Thoracic aorta (tissue), 2 donors: ENCODE measurements around the gene GADD45GIP1. TPM values are rescaled to one million over a fixed set of nuclear protein-coding genes. Genes with fewer than 3 reads are reported as not detected.
"Not testable (repeated sequence)": the region's sequence is repeated elsewhere in the genome, so short reads cannot be mapped to it uniquely, and the experiment has no call there.

Experiments
- ATAC-seq: fragments of 150-250 bp; one replicate; pipeline ENCODE4 v1.8.0; 2017; ENCODE audit warnings: low read depth; ENCODE audit not compliant: insufficient number of reproducible peaks, low FRiP score
- DNase-seq: peaks from one replicate; pipeline ENCODE4 v3.0.0-alpha.2; 2020; ENCODE audit warnings: low spot score
- H3K27ac ChIP-seq, 2 donors: fragments of 200-600 bp; sonication (generic); 1 replicate in 1 of 2; 2 replicates in 1 of 2; pipeline ENCODE4 v1.5.1; 2016; ENCODE audit warnings: mild to moderate bottlenecking in 2 of 2, moderate library complexity in 2 of 2
- H3K27me3 ChIP-seq: fragments of 200-600 bp; sonication (generic); replicated peaks from 2 replicates; pipeline ENCODE4 v1.6.0; 2016; ENCODE audit warnings: mild to moderate bottlenecking; ENCODE audit not compliant: insufficient read depth
- H3K36me3 ChIP-seq: fragments of 200-600 bp; sonication (generic); one replicate; pipeline ENCODE4 v1.5.1; 2016
- H3K4me1 ChIP-seq, 2 donors: fragments of 200-600 bp; sonication (generic); 1 replicate in 1 of 2; 2 replicates in 1 of 2; pipeline versions ENCODE4 v1.5.1 to v1.6.0; 2016; ENCODE audit warnings: low read depth in 2 of 2, mild to moderate bottlenecking in 1 of 2; ENCODE audit not compliant: control insufficient read depth in 1 of 2
- H3K4me3 ChIP-seq: fragments of 200-600 bp; sonication (generic); 2 replicates; pipeline ENCODE4 v1.5.1; 2016; ENCODE audit warnings: mild to moderate bottlenecking
- H3K9me3 ChIP-seq: fragments of 200-600 bp; sonication (generic); 2 replicates; pipeline ENCODE4 v1.5.1; 2016
- CTCF ChIP-seq: fragments of 200-600 bp; sonication (generic); IDR thresholded peaks from one replicate; pipeline ENCODE4 v1.5.1; 2019; ENCODE audit warnings: antibody characterized with exemption
- total RNA-seq, 2 donors: library from RNA; depleted of rRNA; stranded (reverse); fragments of >200 nt; gene quantifications; one replicate each; pipeline versions ENCODE4 v1.1.0 to v1.2.3, GENCODE V29; 2016

The GADD45GIP1 gene
- total RNA-seq, 2 donors from 2014 or later, result 30.2 to 42.8 TPM

- Histone ChIP-seq H3K36me3 (peaks cover 44% of the 10 kb centered on the region), H3K27ac (no peak overlapping the region), H3K4me3 (no peak overlapping the region), H3K9me3 (no peaks in the 10 kb centered on the region), H3K27me3 (no peaks in the 10 kb centered on the region), H3K4me1 (peaks cover 3 to 4% of the 10 kb centered on the region in 2 donors)
- ATAC-seq, result no peak
- no peak for DNase-seq
- no peak for TF ChIP-seq CTCF
Observed at GRCh38 chr19:12922959-12923358, 34.1 kb downstream of the GADD45GIP1 start.

- H3K9me3 ChIP-seq, result no peaks in the 10 kb centered on the region
- peaks cover 34% of the 10 kb centered on the region for H3K36me3 ChIP-seq
- no peak overlapping the region for H3K4me3 ChIP-seq
- H3K27me3 ChIP-seq, result no peaks in the 10 kb centered on the region
- no peak overlapping the region for H3K27ac ChIP-seq
- TF ChIP-seq CTCF, result no peak
- ATAC-seq (no peak), DNase-seq (no peak)
- peaks cover 3 to 4% of the 10 kb centered on the region in 2 donors for H3K4me1 ChIP-seq
Observed at GRCh38 chr19:12921047-12921446, 36.0 kb downstream of the GADD45GIP1 start.

GRCh38 chr19:12918253-12918652, 38.8 kb downstream of the GADD45GIP1 start:
- Histone ChIP-seq H3K9me3 (no peaks in the 10 kb centered on the region), H3K4me1 (peaks cover 3 to 9% of the 10 kb centered on the region in 2 donors), H3K27ac (no peak overlapping the region), H3K27me3 (no peaks in the 10 kb centered on the region), H3K4me3 (no peak overlapping the region), H3K36me3 (peaks cover 9% of the 10 kb centered on the region)
- no peak for DNase-seq
- ATAC-seq, result no peak
- no peak for TF ChIP-seq CTCF

- not testable (repeated sequence) for H3K4me3 ChIP-seq, H3K9me3 ChIP-seq, H3K27me3 ChIP-seq, H3K27ac ChIP-seq, DNase-seq, H3K36me3 ChIP-seq, ATAC-seq
- peaks cover 3 to 21% of the 10 kb centered on the region in 2 donors for H3K4me1 ChIP-seq
Observed at GRCh38 chr19:12915860-12916259, 41.2 kb downstream of the GADD45GIP1 start.

GRCh38 chr19:12913851-12914690, 43.0 kb downstream of the GADD45GIP1 start:
- H3K27ac ChIP-seq, result no peak overlapping the region
- no peaks in the 10 kb centered on the region for H3K27me3 ChIP-seq
- no peak for DNase-seq
- no peak for ATAC-seq
- no peak for TF ChIP-seq CTCF
- no peaks in the 10 kb centered on the region for H3K9me3 ChIP-seq
- H3K4me3 ChIP-seq, result no peak overlapping the region
- peaks cover 3 to 16% of the 10 kb centered on the region in 2 donors for H3K4me1 ChIP-seq
- no peaks in the 10 kb centered on the region for H3K36me3 ChIP-seq
